GM10847 (cell line): ENCODE results near the gene NBEA.

Source experiments
- POLR2A ChIP-seq: IDR thresholded peaks from 2 replicates; pipeline ENCODE4 v1.6.1; 2011; ENCODE audit not compliant: insufficient read length; ENCODE audit errors: extremely low read depth

NBEA gene

DNA sequence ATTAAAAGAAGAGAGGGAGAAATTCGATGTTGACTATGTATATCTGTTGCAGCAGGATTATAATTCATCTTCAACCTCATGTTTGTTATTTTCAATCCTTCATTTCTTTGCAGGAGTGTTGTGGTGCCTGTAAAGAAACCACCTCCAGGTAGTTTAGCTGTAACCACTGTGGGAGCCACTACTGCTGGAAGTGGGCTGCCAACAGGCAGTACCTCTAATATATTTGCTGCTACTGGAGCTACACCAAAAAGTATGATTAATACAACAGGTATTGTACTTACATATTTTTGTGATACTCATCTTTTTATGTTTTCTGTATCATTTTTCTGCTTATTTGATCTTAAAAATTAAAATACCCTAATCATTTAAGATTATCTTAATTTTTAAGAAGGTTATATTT lies 266.5 kb downstream of the NBEA start:
- no peak for TF ChIP-seq POLR2A

DNA sequence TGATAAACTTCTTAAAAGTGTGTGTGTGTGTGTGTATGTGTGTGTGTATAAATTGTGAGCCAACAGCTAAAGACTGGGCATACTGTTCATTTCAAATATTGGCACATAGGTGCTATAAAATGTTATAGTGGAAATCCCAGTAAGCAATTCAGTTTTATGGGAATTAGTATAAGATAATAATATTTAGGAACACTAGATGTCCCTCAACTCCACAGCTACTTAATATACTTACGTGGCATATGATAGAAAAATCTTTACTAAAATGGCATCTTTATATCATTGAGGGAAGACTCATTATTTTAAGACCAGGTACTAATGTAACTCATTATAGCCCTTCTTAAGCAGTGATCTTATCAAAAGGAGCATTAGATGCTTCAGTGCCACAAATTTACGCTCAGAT lies 268.2 kb downstream of the NBEA start:
- TF ChIP-seq POLR2A: no peak

DNA sequence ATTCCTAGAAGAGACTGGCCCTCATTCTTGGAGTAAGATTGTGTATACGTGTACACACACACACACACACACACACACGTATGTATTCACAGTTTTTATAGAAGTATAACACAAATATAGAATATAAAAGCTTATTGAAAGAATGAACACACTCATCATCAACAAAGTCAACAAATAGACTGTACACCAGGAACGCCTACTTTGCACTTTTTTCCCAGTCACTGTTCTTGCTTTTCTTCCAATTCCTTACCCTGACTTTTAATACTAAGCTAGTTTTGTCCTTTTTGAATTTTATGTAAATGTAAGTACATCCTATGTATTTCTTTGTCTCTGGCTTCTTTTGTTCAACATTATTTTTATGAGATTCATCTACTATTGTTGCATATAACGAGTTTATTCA lies 269.9 kb downstream of the NBEA start:
- TF ChIP-seq POLR2A: no peak

DNA sequence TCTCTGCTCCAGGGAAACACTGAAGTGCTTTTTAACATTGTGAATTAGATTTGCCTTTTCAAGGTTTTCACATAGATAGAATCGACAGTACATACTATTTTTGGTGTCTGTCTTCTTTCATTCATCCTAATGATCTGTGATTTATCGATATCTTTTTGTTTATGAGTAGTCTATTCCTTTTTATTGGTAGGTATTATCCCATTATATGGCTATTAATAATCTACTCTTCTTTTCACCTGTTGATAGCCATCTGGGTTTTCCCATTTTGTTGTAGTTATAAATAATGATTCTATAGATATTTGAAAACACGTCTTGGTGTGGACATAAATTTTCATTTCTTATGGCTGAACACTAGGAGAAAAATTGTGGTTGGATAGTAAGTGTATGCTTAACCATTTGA lies 271.8 kb downstream of the NBEA start:
- no peak for TF ChIP-seq POLR2A

DNA sequence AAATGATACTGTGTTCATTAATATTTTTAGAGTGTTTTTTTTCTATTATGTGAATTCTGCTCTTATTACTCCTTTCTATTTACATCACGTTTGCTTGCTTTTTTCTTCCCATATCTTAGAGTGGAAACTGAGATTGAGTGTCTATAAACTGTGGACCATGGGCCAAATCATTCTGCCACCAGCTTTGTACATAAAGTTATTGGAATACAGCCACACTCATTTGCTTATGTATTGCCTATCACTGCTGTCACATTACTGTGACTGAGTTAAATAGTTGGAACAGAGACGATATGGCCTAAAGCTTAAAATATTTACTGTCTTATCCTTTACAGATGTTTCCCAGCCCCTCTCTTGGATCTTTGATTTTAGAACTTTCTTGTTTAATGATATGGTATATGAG lies 274.1 kb downstream of the NBEA start:
- no peak for TF ChIP-seq POLR2A

DNA sequence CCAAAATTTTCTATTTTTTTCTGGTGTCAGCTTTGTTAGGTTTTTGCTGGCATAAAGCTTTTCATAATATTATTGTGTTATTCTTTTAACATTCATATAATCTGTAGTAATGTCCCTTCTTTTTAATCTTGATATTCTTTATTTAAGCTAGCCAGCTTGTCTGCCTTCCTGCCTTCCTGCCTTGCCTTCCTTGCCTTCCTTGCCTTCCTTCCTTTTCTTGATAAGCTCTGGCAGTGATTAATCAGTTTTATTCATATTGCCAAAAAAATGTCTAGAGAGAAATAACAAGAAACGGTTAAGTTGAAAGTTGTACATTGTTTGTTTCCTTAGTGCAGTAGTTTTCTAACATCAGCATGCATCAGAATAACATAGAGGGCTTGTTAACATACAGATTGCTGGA lies 277.0 kb downstream of the NBEA start:
- TF ChIP-seq POLR2A: no peak

DNA sequence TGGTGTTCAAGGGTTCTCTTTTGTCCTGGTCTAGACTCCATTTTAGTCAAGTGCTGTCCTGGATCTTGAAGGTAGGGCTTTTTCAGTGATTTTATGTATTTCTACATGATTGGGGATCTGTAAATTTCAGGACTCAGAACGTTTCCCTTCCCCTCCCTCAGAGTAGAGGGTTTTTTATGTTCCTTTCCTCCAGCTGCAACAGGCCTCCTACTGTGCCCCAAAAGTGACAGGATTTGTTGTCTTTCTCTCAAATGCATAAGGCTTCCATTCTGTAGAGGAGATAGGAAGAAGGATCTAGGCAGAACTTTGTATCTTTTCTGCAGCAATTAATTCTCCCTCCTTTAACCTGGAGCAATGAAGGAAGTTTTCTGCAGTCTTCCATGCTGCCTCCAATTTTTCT lies 283.1 kb downstream of the NBEA start:
- TF ChIP-seq POLR2A: no peak

DNA sequence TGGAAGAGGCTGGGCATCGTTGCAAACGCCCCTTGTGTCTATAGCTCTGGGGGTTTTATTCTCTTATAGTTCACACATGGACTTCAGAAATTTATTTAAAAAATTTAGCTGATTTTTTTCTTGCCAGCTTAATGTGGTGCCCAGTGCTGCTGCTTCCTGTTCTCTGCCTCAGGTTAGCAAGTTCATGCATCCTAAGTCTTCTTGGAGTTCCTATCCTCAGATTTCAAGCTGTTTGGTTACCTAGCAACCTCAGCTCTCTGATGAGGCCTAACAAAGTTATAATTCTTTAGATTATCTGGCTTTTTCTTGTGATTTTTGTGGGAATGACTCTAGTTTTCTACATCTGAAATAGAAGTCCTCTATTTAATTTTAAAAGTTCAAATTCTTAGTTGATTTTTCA lies 283.5 kb downstream of the NBEA start:
- TF ChIP-seq POLR2A: no peak

DNA sequence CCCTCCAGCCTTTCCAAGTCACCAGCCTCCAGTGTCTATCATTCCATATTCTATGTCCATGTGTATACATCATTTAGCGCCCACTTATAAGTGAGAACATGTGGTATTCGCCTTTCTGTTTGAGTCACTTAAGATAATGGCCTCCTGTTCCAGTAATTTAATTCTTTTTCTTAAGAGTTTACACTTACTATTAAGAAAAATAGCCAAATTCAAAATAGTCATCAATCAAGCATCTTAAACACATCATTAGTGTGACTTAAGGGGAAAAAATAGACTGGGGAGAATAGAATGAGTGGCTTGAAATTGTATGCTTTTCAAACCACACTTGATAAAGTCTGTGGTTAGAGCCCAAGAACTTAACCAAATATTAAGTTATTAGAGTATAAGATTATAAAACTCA lies 286.5 kb downstream of the NBEA start:
- no peak for TF ChIP-seq POLR2A

DNA sequence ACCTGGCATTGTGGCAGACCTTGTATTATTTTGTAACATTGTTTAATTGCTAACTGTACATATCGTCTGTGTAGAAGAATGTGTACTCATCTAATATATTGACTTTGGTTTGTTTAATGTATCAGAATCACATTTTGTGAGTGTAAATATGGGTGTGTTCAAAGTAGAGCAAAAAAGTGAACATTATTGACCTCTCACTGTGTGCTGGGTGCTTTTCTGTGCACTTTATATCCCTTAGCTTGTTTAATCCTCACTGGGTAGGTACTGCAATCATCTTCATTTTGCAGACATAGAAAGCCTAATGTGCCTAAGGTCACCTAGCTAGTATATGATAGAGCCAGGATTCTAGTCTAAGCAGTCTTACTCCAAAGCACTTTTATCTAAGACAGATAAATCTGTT lies 289.4 kb downstream of the NBEA start:
- TF ChIP-seq POLR2A: no peak

DNA sequence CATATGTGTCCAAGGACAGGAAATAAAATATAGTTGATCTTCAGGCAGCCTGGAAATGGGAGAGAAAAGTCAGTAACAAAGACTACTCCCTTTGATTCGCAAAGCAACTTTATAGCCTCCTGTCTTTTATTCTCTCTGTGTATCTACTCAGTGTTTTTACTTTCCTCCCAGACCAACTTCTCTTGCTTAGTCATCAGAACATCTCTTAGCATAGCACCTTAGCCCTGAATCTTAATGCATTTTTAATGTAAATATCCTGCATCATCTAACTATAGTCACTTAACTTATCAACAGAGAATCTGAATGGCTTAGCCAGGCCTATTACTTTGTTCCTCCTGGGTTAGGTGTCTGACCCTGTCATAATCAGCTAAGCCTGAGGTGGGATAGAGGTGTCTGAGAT lies 296.2 kb downstream of the NBEA start:
- TF ChIP-seq POLR2A: no peak

DNA sequence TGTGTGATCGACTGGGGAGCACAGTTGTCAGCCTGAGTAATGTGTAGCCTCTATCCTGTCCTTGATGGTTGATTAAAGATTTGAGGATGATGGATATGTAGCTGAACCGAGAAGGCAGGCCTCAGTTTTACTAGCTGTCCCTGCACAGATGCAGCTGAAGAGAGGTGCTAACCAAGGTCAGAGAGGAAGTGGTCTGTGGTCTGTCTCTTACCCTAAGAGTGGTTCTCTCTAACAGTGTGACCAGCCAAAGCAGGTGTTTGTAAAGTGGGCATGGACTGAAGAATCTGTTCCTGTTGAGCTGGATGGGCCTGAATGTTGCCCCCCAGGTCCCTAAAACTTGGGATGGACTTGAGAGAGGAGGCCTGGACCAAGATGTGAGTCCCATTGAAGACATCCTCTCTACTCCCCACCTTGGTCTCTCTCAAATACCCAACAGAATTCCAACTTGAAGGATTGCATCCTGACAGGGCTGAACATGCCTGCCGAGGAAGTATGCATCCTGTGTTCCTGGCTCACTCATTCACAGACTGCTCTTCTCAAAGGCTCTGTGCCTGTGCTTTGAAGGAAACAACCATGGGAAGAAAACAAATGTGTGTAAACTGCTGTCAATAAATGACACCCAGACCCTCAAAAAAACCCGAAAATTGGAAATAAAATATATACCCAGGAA lies 310.6 kb downstream of the NBEA start:
- TF ChIP-seq POLR2A: no peak

DNA sequence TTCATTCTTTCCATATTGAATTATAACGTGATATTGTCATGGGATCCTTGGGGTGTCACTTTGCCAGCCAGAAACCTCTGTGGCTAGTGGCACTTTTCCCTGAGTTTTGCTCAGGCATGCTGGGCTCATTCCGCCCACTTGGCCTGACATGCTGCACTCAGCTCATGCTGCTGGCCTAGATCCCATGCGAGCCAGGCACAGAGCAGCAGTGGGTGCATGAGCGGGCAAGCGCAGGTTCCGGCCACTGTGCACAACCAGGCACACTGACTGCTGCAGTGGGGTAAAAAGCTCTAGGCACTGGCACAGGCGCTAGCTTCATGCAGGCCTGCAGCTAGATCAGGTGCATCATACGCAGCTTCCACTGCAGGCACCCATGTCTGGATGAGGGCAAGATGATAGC lies 313.2 kb downstream of the NBEA start:
- TF ChIP-seq POLR2A: no peak

DNA sequence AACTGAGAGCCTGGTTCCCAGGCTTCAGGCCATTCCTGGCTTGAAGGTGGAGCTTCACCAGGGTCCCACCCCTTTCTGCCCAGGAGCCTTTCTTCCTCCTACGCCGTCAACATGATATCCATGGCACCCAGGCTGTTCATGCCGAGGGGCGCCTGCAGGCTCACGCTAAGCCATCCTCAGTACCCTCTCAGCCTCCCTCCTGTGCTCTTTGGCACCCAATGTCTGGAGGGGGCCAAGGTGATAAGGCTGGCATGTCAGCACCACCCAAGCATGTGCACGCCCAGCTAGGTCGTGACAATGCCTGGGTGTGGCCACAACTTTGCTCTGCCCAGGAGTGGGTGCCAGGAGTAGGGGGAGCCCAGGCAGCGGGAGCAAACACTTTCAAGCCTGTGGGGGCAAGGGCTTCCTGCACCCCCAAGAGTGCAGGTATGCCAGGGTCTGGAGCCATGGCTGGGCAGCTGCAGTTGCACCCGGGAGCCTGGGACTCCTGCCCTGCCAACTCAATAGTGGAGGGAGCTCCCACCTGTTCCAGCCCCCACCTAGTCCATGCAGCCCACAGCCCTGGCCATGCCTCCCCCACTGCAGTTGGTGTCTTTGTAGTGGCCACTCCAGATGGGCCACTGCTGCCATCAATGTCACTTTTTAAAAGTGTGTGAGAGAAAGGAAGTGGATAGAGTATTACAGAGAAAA lies 314.5 kb downstream of the NBEA start:
- TF ChIP-seq POLR2A: no peak

DNA sequence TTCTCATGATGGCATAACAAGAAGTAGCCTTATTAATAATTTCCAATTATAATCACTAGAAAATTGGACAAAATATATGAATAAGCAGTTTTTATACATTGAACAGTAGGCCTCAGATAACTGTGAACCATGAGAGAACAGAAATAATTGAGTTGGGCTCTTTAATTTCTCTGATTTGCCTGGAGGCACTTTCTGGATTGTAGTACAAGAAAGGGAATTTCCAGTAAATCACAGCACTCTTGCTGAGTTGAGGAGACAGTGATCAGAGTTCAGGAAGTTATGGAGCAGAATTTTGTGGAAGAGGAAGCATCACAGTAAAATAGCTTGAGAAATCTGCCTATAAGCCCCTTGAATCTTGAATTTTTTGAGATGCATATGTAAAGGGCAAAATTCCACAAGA lies 318.2 kb downstream of the NBEA start:
- TF ChIP-seq POLR2A: no peak

DNA sequence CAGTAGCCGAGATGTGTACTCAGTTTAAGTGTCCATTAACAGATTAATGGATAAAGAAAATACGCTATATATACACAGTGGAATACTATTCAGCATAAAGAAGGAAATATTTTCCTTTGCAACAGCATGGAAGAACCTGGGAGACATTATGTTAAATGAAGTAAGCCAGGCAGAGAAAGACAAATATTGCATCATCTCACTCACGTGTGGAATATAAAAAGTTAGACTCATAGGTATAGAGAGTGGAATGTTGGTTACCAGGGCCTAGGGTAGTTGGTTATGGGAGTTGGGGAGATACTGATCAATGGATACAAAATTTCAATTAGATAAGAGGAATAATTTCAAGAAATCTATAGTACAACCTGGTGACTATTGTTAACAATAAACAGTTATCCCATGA lies 324.3 kb downstream of the NBEA start:
- TF ChIP-seq POLR2A: no peak

DNA sequence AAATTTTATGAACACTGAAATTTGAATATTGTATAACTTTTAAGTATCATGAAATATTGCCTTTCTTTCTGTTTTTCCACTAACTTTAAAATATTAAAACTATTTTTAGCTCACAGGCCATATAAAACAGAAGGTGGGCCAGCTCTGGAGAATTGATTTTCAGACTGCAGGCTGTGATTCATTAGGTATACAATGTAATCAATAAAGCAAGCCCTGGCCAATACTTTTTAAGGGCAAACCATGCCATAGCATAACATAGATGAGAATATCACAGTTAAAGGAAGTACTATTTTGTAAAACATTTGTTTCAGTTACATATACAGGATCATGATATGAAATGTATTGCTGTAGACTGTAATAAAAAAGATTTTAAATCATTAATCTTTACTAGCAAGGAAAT lies 336.8 kb downstream of the NBEA start:
- no peak for TF ChIP-seq POLR2A
